GM19351 (cell line): ENCODE results near the gene PDE4A.
"Not testable (repeated sequence)": the region's sequence is repeated elsewhere in the genome, so short reads cannot be mapped to it uniquely, and the experiment has no call there.

Experiments used
- ATAC-seq: cut with Tn5 transposase; IDR thresholded peaks from one replicate; pipeline ENCODE4 v1.9.1; 2021; ENCODE audit warnings: mild to moderate bottlenecking, moderate library complexity; ENCODE audit not compliant: unreplicated experiment

Gene PDE4A

DNA sequence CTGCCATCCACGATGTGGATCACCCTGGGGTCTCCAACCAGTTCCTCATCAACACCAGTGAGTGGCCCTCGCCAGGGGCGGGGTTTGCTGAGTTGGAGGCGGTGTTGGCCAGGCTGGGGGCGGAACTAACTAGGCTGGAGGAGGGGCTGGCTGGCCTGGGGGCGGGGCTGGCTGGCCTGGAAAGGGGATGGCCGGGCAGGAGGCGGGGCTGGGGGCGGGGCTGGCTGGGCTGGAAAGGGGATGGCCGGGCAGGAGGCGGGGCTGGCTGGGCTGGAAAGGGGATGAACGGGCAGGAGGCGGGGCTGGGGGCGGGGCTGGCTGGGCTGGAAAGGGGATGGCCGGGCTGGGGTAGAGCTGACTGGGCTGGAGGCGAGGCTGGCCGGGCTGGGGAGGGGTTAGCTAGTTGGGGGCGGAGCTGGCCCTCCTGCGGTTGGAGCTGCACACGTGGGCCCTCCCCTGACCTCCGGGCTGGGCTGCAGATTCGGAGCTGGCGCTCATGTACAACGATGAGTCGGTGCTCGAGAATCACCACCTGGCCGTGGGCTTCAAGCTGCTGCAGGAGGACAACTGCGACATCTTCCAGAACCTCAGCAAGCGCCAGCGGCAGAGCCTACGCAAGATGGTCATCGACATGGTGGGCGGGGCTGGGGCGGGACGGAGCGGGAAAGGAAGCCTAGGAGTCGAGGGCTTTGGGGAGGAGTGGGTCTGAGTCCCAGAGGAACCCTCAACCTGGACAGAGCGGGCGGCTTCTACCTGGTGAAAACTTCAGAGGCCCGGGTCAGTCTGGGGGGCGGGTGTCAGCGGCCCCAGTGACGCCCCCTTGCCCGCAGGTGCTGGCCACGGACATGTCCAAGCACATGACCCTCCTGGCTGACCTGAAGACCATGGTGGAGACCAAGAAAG is 41.0 kb downstream of the PDE4A start:
- ATAC-seq, result no peak

DNA sequence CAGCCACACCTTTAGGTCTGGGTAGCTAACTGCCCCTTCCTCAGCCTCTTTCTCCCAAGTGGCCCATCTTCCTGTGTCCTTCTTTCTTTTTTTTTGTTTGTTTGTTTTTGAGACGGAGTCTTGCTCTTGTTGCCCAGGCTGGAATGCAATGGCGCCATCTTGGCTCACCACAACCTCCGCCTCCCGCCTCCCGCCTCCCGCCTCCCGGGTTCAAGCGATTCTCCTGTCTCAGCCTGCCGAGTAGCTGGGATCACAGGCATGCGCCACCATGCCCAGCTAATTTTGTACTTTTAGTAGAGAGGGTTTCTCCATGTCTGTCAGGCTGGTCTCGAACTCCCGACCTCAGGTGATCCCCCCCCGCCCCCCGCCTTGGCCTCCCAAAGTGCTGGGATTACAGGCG is 41.7 kb downstream of the PDE4A start:
- ATAC-seq, result not testable (repeated sequence)

DNA sequence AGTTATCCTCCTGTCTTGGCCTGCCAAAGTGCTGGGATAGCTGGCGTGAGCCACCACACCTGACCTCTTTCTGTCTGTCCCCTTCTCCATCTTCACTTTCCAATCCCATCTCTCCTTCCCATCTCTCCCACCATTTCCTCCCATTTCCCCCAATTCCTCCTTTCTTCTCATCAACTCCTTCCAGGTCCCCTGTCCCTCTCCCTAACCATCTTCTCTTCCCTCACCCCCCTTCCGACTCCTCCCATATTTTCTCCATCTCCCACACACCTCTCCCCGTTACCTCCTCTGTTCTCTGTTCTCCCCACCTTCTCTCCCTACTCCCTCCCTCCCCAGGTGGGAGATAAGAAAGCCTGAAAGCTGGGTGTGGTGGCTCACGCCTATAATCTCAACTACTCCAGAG is 42.2 kb downstream of the PDE4A start:
- no peak for ATAC-seq

DNA sequence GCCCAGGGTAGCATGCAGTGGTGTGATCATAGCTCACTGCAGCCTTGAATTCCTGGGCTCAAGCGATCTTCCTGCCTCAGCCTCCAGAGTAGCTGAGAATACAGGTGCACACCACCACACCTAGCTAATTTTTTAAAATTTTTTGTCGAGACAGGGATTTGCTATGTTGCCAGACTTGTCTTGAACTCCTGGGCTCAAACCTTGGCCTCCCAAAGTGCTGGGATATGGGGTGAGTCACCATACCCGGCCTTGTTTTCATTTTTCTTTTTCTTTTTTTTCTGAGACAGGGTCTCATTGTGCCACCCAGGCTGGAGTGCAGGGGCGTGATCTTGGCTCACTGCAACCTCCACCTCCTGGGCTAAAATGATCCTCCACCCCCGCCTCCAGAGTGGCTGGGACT is 44.1 kb downstream of the PDE4A start:
- no peak for ATAC-seq

DNA sequence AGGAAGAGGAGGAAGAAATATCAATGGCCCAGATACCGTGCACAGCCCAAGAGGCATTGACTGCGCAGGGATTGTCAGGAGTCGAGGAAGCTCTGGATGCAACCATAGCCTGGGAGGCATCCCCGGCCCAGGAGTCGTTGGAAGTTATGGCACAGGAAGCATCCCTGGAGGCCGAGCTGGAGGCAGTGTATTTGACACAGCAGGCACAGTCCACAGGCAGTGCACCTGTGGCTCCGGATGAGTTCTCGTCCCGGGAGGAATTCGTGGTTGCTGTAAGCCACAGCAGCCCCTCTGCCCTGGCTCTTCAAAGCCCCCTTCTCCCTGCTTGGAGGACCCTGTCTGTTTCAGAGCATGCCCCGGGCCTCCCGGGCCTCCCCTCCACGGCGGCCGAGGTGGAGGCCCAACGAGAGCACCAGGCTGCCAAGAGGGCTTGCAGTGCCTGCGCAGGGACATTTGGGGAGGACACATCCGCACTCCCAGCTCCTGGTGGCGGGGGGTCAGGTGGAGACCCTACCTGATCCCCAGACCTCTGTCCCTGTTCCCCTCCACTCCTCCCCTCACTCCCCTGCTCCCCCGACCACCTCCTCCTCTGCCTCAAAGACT is 46.9 kb downstream of the PDE4A start:
- no peak for ATAC-seq

DNA sequence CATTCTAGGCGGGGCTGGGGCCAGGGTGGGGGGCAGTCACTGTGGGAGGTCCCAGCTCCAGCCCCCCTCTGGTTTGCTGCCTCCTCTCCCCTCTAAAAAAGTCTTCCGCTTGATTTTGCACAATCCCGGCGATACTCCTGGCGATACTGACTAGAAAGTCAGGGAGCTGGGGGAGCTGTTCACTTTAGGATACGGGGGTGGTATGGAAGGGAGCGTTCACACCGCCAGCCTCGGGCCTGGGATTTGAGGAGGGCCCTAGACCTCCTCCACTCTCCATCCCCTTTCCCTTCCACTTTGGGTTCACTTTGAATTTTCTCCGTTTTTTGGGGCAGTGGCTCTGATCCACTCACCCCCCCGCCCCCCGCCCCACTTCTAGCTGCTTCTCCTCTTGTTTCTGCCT is 47.8 kb downstream of the PDE4A start:
- no peak for ATAC-seq

DNA sequence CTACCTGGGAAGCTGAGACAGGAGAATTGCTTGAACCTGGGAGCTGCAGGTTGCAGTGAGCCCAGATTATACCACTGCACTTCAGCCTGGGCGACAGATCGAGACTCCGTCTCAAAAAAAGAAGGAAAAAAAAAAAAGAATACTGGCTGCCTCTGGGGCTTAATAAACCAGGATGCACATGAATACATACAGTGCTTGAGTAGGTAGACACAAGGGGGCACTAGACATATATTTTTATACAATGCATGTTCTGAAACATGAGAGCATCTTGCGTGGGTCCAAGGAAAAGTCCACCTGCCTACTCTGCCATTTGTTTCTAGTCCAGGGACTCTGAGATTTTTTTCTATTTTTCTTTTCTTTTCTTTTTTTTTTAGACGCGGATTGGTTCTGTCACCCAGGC is 51.6 kb downstream of the PDE4A start:
- ATAC-seq, result no peak

DNA sequence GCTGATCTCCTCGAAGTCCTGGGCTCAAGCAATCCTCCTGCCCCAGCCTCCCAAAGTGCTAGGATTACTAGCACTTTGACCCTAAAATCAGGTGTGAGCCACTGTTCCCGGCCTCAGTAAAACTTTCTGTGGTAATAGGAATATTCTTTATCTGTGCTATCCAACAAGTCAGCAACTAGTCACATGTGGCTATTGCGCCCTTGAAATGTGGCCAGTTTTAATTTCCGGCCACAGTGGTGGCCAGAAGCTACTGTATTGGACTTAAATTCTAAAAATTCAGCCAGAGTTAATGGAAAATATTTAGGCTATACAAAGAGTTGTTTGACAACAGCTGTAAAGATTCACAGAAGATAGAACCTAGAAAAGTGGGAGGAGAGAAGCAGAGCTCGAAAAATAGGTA is 52.9 kb downstream of the PDE4A start:
- no peak for ATAC-seq

DNA sequence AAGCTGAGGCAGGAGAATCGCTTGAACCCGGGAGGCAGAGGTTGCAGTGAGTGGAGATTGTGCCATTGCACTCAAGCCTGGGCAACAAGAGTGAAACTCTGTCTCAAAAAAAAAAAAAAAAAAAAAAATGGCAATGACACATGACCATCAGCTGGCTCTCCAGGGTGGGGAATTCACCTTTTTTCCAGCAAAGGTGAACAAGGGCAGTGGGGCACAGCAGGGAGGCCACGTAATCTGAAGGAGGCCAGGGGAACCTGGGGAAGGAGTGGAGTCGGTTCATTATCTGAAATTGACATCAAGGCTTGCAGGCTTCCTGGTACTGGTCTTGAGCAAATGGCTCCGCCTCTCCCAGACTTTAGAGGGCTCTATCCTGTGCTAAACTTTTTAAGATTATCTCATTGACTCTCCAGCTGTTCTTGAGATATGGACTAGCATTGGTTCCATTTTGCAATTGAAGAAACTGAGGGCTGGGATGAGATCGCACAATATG is 54.7 kb downstream of the PDE4A start:
- no peak for ATAC-seq

DNA sequence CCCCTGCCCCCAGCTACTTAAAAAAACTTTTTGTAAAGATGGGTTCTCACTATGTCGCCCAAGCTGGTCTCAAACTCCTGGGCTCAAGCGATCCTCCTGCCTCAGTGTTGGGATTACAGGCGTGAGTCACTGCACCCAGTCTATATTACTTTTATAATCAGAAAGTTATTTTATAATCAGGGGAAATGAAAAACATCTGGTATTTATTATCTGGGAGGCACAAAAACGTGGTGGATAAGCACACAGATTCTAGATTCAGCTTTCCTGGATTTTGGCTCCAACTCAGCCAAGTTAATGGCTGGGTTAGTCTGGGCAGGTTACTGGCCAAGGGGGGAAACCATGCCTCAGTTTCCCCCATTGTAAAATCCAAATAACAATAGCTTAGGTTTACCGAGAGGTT is 58.1 kb downstream of the PDE4A start:
- ATAC-seq, result no peak

DNA sequence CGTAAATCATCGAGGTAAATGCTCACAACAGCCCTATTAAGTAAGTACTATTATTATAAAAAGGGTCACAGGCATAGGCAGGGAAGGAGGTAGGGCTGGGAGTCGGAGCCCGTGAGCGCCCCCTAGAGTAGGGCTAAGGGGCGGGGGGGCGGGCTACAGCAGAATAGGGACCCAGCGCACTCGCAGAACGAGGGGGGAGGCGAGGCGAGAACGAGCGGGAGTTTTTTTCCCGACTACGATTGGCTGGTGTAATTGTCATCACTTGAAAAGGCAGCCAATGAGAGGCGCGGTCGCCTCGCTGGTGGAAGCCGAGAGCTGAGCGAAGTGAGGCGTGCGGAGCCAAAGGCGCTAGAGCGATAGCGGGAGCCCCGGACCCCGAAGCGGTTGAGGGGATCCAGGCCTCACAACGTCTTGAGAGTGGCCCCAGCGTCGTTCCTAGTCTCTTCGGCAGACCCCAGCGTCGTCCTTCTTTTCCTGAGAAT is 58.6 kb downstream of the PDE4A start:
- no peak for ATAC-seq

DNA sequence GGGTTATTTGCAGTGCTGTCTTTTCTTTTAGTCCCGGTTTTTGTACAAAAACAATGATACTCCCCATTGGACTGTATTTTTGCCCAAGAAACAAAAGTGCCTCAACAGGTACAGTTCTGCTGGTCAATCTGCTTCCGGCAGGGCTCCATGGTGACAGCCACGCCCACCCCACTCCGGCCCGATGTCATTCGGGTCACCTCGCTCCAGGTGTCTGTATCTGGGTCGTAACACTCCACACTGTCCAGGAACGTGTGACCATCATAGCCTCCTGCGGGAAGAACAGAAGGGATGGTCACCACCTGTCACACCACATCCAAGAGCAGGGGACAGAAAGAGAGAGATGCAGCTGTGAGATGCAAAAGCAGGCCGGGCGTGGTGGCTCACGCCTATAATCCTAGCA is 66.2 kb downstream of the PDE4A start:
- ATAC-seq, result no peak

DNA sequence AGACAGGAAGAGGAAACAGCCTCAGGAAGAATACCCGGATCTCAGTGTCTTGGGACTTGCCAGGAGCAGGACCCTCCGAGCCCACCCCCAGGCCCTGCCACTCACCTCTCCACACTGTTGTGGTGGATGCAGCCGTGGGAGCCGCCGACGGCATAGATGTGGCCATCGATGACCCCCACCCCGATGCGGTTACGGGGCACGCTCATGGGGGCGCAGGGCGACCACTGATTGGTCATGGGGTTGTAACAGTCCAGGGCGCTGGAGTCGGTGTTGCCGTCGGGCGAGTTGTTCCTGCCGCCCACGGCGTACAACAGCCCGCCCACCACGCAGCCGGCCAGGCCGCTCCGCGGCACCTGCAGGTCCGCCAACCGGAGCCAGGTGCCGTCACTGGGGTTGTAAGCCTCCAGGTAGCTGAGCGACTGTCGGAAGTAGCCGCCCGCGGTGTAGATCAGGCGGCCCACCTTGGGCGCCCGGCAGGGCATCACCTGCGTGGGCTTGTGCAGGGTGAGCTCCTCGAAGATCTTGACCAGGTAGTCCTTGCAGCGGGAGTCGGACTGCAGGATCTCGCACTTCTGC is 71.2 kb downstream of the PDE4A start:
- ATAC-seq, result no peak

DNA sequence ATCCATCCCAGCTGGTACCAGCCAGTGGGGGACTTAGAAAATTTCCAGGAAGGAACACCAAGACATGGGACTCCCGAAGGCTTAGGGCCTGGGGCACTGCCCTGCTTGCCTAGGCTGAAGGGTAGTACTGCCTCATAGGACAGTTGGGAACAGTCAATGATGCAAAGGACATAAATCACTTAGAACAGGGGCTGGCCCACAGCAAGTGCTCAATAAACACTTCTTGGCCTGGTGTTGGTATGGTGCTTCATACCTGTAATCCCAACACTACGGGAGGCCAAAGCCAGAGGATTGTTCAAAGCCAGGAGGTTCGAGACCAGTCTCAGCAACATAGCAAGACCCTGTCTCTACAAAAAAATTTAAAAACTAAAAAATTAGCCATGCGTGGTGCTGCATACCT is 77.0 kb downstream of the PDE4A start:
- ATAC-seq, result no peak

DNA sequence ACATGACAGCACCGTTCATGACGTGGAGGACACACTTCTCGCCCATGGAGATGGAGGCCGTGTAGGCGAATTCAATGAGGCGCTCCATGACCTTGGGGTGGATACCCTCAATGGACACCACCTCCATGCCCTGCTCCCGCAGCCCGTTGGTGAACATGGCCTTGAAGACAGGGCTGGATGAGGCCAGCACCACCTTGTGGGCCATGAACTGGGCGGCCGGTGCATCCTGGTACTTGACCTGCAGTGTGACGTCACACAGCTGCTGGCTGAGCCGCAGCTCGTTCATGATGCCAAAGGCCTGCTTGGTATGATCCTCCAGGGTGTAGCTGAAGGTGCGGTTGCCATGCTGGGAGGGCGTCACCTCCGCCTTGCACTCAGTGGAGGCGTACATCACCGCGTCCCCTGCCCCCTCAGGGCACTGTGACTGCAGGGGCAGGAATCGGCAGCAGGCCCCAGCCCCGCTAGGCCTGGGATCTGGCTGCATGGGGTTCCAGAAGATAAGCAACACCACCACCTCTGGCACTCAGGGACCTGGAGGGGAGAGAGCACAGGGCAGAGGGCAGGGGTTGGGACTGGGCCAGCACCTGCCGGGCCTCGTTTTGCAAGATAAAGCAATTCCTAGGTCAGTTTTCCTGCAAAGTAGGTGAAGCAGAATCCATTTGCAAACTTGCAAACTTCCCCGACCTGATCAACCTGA is 79.4 kb downstream of the PDE4A start:
- ATAC-seq, result no peak

DNA sequence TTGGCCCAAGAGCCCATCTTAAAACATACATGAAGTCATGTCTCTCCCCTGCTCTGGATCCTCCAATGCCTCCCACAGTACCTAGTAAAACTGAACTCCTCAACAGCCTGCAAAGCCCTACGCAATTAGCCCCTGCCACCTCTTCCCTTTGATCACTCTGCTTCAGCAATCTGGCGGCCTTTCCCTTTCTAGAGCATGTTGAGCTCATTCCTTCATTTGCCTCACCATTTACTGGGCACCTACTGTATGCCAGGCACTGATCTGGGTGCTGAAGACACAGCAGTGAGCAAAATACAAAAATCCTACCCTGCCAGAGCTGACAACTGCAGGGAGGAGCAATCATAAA is 79.9 kb downstream of the PDE4A start:
- no peak for ATAC-seq

DNA sequence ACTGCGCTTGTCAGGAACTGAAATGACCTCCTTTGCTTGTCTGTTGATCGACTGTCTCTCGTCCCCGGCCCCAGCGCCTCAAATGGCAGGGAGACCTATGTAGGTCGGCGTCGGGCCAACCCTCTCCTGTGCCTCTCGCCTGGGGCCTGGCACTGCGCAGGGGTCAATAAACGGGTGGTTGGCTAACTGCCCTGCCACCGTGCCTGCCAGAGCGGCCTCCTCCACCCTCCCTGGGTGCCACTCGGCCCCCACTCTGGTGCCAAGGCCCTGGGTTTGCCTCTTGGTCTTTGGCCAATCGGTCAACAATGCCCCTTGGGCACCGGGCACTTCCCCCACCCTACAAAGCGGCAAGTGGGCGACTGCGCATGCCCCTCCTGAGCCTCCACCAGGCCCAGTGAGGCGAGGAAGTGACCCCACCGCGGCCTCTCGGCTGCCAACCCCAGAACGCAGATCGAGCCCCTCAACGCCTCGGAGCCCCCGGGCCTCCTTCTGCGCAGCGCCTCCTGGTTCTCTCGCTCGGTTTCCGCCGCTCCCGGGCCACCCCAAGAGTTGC is 81.7 kb downstream of the PDE4A start:
- no peak for ATAC-seq

DNA sequence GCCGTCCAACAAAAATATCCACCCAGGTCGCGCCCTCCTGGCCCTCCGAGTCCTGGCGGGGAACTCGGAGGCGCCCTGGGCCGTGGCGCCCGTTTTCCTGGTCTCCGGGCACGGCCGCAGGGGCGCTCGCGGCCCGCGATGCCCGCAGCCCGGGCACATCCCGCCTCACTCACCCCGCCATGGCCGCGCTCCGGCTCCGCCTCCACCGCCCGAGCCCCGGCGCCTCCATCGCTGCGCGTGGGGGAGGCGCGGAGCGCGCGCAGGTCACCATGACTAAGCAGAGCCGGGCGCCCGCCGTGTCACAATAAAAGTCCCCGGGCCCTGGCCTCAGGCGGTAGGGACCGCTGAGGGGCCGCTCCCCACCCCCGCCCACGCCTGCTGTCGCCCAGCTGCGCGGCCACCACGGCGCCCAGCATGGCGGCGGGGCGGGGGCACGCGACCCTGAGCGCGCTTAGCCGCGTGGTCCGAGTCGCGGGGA is 82.2 kb downstream of the PDE4A start:
- ATAC-seq, result peak; percentile 81

DNA sequence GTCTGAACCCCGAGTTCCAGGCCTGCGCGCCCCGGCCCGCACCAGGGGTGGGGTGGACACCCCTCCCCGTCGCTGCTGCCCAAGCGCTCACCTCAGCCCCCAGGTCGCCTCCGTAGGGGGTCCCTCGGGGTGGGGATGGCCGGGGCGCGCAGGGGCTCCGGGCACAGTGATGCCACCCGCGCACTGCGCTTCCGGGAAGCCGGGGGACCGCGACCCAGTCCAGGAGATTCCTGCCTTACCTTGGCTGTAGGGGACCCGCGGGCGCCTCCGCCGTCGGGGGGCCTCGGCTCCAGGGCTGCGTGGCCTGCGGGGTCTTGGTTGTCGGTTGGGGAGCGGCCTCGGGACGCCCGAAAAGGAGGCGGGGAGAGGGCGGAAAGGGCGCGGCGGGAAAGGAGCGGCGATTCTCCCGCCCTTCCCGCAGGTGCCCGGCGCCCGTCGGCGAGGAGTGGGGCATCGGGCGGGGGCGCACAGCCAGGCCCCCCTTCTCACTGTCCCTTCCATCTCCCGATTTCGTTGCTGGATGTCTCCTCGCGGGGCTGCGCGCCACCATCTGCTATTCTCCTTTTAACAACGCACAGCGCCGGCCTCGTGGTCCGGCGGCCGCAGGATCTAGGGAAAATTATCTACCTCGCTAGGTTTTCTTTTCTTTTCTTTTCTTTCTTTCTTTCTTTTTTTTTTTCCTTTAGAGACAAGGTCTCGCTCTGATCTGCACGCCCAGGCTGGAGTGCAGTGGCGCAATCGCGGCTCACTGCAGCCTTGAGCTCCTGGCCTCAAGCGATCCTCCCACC is 82.9 kb downstream of the PDE4A start, which contains the start of gene KEAP1:
TSS of gene KEAP1 (minus strand) at position 355 of the 788 bp plus-strand sequence. CDS start 3,323 bp downstream, outside the sequence.
- no peak for ATAC-seq
